Testis (tissue), 2 donors: Measurements from ENCODE around the gene NUP62.

Experiments
- POLR2A ChIP-seq: fragments of 450-650 bp; IDR thresholded peaks from one replicate; pipeline ENCODE4 v1.6.1; 2017; ENCODE audit warnings: antibody characterized with exemption, mild to moderate bottlenecking, moderate library complexity
- TF ChIP-seq, protein P1 (sequence below), 3 experiments: fragments of 450-650 bp in 2 of 3; fragments of 200-600 bp in 1 of 3; sonication (generic) in 1 of 3; IDR thresholded peaks; one replicate each; pipeline ENCODE4 v1.5.1; 2016 to 2019; ENCODE audit warnings: antibody characterized with exemption in 3 of 3, mild to moderate bottlenecking in 2 of 3, moderate library complexity in 1 of 3

DNA sequence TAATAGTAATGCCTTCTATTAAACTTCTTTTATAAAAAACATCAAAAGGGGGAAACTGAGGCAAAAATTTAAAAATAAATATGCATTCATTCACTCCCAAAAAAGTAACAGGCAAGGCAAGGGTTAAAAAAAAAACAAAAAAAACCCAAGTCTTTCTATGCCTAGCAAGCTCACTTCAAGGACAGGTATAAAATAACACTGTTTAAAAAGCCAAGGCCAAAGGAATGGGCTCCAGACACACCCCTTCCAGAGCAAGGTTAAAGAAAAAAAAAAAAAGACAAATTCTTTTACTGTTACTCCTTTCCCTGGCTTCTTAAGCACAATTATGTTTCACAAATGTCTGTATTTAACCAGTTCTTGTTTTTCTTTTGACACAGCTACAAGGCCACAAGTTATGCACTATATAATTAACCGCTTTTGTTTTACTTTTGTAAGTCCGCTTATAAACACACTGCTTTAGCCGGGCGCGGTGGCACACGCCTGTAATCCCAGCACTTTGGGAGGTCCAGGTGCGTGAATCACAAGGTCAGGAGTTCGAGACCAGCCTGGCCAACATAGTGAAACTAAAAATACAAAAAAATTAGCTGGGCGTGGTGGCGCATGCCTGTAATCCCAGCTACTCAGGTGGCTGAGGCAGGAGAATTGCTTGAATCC, 28.1 kb upstream of the NUP62 start:
- TF ChIP-seq, protein P1, sequence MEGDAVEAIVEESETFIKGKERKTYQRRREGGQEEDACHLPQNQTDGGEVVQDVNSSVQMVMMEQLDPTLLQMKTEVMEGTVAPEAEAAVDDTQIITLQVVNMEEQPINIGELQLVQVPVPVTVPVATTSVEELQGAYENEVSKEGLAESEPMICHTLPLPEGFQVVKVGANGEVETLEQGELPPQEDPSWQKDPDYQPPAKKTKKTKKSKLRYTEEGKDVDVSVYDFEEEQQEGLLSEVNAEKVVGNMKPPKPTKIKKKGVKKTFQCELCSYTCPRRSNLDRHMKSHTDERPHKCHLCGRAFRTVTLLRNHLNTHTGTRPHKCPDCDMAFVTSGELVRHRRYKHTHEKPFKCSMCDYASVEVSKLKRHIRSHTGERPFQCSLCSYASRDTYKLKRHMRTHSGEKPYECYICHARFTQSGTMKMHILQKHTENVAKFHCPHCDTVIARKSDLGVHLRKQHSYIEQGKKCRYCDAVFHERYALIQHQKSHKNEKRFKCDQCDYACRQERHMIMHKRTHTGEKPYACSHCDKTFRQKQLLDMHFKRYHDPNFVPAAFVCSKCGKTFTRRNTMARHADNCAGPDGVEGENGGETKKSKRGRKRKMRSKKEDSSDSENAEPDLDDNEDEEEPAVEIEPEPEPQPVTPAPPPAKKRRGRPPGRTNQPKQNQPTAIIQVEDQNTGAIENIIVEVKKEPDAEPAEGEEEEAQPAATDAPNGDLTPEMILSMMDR (IDR thresholded peaks at IDR 0.05): no peak
- TF ChIP-seq POLR2A: no peak
